ENCODE results near the gene DNM2.
"Not testable (repeated sequence)": the region's sequence is repeated elsewhere in the genome, so short reads cannot be mapped to it uniquely, and the experiment has no call there.

DNM2 gene

DNA sequence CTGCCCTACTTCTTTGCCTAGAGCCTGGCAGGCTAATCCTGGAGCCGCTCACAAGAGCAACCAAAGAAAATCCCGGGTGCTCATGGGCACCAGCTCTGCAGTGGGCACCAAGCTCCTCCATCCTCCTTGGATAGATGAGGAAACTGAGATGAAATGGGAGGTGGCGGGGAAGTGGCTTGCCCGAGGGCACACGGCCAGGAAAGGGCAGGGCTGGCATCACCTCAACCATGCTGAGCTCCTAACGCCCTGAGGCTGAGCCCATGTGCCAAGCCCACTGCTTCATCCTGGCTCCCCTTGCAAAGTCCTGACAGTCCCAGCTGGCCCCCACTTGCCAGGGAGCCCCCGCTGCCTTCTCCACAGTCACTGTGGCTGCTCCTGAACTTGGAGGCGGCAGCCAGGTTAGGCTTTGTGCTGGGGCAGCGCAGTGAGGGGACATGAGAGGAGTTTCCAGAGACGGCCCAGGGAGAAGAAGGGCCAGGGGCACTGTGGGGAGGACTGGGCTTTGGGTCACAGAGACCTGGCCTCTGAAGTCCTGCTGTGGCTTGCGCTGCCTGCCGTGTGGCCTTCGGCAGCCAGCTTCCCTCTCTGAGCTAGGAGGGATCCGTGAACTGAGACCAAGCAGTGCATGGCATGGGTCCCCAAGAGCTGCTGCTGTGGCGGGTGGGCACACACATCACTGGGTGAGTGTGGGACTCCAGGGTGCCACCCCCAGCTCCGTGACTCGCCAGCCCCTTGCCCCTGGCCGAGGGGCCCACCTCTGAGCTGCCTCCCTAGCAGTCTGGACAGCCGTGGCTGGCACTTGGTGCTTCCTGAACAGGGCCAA is 100.6 kb downstream of the DNM2 start:
- no peak for DNase-seq

DNA sequence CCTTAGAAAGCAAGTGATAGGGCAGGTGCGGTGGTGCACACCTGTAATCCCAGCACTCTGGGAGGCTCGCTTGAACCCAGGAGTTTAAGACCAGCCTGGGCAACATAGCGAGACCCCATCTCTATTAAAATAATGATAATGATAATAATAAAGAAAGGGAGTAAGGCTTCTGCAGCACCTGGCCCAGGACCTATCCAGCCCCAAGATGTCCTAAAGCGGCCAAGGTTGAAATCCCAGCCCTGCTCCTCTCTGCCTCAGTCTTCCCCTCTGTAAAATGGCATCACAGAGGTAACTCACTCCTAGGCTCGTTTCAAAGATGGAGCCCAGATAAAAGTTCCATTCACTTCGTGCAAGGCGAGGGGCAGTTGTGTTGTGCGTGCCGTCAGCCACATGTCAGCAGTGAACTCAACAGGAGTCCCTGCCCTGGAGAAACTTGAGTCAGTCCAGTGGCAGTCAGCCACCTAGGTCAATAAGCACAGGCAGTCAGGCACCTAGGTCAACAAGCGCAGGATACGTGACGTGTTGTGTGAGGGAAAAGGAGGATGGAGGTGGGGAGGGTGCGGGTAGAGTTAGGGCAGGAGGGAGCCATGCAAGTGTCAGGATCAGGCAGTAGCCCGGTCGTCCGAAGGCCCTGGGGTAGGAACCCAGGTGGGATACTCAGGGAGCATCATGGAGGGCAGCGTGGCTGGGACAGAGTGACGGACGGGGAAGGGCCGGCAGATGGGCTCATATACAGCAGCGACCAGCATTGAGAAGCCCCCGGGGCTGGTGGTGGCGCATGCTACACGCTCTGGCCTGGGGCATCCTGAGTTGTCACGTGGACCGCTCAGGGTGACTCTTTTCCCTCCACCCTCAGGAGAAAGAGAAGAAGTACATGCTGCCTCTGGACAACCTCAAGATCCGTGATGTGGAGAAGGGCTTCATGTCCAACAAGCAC is 101.5 kb downstream of the DNM2 start:
- DNase-seq: no peak

DNA sequence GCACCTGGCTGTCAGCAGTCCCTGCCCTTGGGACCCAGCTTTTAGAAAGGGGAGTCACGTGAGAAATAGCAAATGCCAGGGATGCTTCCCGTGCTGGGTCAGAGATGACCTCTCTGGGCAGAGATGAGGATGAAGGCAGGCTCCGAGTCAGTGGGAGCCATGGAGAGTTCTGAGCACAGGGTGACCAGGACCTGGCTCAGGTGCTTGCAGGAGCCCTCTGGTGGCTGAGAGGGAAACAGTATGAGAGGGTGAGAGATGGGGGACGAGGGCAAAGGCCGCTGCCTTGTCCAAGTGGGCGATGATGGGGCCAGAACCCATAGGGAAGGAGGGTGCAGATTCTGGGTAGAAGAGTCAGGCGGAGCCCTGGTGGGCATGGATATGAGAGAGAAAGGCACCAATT is 102.3 kb downstream of the DNM2 start:
- DNase-seq: no peak

DNA sequence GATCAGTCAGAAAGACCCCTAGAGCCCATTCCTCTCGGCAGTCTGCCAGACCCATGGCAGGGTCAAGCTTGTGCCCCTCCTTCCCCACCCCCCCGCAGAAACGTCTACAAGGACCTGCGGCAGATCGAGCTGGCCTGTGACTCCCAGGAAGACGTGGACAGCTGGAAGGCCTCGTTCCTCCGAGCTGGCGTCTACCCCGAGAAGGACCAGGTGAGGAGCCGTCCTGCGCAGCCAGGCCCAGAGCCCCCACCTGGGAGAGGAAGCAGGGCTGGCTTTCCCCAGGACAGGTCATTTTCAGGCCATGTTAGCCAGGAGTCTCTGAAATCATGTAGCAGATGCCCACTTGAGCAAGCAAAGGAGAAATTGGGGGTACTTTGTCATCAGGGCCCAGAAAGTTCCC is 105.8 kb downstream of the DNM2 start:
- no peak for DNase-seq

DNA sequence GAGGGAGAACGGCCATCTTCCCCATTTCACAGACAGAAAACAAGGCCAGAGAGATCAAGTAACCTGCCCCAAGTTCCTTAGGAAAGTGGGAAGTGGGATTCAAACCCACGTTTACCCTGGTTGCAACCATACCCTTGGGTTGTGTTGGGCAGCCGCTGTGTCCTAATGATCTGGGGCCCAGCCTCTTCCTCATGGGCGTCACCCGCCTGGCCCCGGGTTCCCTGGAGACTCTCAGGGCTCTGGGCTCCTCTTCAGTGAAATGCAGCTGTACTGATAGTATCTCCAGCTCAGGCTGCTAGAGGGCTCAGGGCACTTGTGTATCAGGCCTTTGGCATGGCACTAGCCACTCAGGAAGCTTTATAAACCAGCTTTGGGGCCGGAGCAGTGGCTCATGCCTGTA is 108.4 kb downstream of the DNM2 start:
- no peak for DNase-seq

DNA sequence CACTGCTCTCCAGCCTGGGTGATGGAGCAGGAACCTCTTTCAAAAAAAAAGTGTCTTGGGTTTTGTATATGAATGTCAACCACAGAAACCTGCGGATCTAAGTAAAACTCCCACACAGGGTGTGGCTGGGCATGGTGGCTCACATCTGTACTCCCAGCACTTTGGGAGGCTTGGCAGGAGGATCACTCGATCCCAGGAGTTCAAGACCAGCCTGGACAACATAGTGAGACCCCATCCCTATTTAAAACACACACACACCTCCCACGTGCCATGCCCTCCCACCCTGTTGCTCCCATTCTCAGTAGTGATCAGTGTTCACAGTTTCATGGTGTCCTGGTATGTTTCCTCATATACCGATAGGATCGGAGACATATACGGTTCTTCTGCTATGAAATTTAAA is 109.0 kb downstream of the DNM2 start:
- DNase-seq: no peak

DNA sequence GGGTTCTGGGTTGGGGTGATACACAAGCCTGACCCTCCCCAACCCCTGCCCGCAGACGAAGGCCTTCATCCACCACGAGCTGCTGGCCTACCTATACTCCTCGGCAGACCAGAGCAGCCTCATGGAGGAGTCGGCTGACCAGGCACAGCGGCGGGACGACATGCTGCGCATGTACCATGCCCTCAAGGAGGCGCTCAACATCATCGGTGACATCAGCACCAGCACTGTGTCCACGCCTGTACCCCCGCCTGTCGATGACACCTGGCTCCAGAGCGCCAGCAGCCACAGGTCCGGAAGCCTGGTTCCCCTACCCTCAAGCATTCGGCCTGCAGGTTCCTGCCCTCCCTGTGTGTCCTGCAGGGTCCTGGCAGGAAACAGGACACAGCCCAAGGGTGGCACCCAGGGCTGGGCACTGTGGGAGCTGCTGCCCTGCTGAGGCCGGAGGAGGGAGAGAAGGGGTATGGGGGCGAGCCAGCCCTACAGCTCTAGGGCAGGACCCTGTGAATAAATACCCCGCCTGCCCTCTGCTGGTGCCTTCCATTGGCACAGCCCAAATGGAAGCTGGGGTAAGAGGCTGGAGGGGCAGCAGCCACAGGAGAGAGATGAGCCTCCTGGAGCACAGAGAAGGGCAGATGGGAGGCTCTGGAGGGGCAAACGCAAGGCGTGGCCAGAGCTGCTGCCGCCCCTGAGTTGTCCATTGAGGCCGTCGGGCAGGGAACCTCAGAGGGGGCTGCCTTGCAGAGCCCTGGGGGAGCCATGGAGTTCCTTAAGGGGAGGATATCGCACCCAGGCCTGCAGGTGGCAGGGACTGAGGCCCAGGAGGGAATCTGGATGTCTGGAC is 111.3 kb downstream of the DNM2 start:
- no peak for DNase-seq

DNA sequence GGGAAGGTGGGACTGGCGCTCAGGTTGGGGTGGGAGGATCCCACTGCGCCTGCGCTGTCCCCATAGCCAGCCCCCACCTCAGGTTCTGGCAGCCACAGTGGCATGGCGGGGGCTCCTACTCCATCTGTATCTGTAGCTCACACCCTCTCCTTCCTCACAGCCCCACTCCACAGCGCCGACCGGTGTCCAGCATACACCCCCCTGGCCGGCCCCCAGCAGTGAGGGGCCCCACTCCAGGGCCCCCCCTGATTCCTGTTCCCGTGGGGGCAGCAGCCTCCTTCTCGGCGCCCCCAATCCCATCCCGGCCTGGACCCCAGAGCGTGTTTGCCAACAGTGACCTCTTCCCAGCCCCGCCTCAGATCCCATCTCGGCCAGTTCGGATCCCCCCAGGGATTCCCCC is 112.1 kb downstream of the DNM2 start:
- DNase-seq: no peak

DNA sequence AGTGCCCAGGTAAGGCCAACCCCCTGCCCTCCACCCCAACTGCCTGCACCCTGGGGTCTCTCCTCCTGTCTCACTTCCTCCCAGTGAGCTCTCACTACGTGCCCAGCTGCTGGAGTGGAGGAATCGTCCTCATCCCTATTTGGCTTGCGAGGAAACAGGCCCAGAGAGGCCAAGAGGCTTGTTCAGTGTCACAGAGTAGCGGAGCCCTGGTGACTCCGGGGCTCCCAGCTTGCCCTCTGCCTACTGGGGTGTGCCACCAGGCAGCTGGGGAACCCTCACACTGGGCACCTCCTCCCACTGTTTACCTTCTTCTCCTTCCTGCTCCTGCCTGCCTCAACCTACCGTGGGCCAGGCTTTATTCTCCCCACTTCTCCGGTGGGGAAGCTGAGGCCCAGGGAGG is 112.5 kb downstream of the DNM2 start:
- DNase-seq: no peak

DNA sequence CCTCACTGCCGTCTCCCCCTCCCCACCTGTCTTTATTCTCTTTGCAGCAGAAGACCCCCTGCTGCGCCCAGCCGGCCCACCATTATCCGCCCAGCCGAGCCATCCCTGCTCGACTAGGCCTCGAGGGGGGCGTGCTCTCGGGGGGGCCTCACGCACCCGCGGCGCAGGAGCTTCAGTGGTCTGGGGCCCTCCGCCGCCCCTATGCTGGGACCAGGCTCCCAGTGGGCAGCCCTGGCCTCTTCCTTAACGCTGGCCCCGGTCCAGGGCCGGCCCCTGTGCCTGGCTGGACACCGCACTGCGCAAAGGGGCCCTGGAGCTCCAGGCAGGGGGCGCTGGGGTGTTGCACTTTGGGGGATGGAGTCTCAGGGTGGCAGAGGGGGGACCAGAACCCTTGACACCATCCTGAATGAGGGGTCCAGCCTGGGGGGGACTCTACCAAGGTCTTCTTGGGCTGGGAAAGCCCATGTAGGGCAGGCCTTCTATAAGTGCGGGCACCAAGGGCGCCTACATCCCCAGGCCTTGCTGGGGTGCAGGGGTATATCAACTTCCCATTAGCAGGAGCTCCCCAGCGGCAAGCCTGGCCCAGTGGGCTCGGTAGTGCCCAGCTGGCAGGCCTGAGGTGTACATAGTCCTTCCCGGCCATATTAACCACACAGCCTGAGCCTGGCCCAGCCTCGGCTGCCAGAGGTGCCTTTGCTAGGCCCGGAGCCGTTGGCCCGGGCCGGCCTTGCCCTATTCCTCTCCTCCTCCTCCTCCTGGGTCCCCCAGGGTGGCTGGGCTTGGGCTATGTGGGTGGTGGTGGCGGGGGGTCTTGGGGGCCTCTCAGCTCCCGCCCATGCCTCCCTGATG is 113.3 kb downstream of the DNM2 start:
- no peak for DNase-seq

DNA sequence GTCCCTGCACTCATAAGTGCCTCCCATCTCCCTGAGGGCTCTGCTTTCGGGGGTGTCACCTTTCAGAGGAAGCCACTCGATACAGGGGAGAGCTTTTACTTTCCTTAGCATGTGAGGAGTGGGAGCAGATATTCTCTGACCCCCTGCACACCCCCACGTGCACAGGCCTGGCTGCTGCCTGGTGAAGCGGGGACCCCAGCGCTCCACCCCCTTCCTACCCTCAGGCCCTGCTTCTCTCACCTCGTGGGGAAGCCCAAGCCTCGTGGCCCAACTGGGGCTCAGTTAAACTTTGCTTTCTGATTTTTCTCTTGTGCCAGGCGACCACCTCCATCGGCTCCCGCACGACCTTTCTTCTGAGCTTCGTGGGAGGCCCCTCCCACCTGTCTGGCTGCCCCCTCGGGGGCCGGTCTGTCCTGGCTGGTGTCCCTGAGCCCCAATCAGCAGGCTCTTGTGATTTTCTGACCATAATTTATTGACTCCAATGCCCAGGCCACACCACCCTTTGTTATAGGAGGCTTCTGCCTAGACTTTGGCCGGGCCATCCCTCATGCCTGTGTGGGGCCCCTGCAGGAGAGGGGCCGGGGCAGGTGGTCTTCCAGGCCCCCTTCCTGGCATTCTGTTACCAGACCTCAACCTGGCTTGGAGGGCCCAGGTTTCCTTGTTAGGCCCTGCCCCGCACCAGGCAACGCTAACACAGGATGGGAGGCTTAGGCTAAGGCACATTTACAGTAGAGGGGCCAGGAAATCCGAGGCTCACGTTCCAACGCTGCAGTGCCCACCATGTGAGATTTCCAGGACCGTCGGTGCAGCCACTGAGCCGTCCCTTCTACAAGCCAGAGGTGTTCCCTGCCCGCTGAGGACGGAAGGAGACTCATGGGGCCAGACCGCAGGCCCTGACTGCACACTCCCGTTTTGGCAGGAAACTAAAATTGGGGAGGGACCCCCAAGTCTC is 114.4 kb downstream of the DNM2 start:
- DNase-seq: no peak

DNA sequence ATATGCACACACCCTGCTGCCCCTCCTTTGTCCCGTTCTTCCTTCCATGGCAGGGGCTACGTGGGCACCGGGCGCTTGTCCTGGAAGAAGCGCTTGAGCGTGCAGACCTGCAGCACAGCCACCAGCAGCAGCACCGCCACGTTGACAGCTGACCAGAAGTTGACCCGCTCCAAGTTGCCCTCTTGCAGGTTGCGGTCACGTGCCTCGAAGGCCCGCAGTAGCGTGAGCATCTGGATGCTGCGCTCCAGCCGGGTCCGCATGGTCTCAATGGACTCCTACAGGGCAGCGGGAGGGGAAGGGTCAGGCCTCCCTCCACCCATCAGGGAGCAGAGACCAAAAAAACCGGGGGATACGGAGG is 115.0 kb downstream of the DNM2 start:
- no peak for DNase-seq

DNA sequence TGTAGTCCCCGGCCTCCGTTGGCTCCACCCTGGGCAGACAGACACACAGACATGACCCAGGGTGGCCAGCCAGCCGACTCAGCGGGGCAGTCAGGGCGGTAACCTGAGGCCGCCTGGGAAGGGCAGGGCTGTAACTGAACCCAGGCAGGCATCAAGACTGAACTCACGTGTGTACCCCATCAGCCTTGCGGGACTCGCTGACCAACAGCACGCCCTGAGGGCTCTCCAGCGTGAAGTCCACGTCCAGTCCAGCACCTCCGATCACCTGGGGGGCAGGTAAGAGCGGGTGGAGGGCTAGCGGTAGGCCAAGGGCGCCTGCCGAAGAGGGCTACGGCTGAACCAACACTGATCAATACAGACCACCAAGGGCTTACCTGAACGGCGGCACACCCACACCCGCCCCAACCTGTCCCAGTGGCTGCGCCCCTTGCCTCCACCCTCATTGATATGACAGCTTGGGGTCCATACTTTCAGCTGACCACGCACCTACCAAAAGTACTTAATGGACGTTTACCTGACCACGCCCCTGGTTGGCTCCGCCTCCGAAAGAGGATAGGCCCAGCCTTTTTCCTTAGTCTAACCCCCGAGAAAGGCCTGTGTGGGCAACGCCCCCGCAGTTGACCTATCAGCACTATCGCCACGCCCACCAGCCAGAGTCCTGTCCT is 117.3 kb downstream of the DNM2 start:
- DNase-seq: no peak

DNA sequence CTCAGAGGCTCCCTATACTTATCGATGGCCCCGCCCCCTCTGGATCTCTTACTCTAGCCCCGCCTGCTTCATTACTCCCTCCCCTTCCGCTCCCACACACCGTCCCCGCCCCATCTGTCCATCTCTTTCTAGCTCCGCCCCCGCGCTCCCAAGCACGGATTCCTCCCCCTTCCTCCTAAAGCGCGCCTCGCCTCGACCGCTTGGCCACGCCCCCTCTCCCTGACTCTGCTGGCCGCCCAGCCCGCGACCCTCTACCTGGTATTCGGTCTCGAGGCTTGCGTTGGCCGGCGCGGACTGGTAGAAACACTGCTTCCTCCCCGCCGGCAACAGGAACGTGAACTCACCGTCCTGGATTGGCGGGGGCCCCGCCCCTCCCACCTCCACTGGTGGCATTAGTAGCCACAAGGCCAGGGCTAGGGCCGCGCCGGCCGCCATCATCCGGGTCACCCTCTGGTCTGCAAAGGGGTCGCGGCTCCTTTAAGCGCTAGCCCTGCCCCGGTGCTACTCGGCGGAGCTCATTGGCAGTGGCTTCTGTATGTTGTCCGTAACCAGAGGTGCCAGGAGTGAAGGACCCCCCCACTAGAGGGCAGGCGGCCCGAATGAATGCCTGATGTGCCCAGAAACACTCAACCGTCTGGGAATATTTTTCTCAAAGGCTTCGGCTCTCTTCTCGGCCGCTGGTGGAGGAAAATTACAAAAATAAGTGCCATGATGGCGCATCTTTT is 118.0 kb downstream of the DNM2 start, which contains the start of gene TMED1:
TSS of gene TMED1 (minus strand) at position 459 of the 725 bp plus-strand sequence. CDS start at position 438, 21 bp downstream.
- DNase-seq: peak; percentile 91

DNA sequence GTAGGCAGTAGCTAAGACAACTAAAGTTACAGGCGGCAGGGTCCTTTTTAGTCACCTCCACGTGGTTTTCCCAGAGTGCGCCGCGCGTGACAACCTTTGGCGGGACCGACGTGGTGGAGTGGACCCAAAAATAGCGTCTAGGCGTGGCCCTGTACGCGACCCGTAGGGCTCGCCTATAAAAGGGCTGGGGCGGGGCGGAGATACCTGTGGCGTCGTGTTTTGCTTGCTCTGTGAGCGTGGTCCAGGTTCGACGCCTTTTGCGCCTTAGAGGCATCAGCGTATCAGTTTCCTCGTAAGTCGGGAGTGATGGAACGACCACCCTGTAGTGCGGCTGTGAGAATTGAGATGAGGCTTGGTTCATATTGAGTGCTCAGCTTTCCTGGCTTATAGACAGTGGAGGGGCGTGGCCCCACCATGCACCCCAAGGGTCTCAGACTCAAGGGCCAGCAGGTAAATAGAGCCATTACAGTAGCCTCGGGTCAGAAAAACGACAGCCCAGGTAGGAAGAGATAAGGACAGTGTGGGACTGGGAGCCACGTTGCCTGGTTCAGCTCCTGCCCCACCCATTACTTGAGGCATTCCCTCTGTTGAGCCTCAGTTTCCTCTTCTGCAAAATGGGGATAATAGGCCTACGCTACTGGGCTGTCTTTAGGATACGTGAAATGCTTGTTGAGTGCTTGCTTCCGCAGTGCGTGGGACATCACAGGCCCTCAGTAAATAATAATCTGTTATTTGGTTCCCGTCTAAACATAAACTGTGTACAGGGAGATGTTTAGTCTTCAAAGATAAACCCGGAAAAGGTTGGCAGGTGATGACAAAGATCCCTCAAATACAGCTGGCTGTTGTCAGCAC is 118.8 kb downstream of the DNM2 start:
- DNase-seq: peak; percentile 90

DNA sequence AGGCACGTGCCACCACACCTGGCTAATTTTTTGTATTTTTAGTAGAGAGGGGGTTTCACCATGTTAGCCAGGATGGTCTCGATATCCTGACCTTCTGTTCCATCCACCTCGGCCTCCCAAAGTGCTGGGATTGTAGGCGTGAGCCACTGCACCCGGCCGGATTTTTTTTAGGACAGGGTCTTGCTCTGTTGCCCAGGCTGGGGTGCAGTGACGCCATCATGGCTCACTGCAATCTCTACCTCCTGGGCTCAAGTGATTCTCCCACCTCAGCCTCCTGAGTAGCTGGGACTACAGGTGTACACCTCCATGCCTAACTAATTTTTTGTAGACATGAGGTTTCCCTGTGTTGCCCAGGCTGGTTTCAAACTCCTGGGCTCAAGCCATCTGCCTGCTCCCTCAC is 119.8 kb downstream of the DNM2 start:
- not testable (repeated sequence) for DNase-seq

DNA sequence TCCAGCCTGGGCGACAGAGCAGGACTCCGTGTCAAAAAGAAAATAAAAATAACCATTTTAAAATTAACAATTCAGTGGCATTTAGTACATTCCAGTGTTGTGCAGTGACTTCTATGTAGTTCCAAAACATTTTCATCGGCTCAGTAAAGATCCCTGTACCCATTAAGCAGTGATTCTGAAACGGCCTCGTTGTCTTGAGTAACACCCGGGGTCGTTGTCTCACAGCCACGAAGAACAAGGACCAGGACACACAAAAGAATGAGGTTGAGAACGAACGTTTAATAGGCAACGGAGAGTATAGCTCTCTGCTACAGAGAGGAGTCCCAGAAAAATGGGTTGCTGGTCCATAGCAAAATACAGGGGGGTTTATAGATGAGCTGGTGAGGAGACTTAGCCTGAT is 120.5 kb downstream of the DNM2 start:
- no peak for DNase-seq
